Inflammatory macrophage (primary cell): ENCODE measurements around the gene CCDC174.

ENCODE experiments used
- DNase-seq, 2 donors: peaks; one replicate each; pipeline ENCODE4 v3.0.0-alpha.2; 2020 to 2022

CCDC174 gene

DNA sequence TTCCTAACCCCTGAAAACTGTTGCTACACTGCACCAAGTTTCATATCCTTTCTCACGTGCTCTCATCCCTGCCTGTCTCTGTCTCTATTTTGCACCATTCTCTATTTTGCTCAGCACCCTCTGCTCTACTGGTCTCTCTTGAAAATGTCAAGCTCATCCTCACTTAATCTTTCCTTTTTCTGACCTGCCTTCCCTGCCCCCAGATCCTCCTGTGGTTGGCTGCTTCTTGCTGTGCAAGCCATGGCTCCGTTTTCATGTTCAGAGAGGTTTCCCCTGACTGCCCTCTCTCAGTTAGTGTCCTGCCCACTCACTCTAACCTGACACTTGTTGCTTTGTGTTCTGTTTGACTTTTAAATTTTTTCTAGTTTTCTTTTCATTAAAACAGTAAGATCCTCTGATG is 6.0 kb downstream of the CCDC174 start:
- no peak for DNase-seq

DNA sequence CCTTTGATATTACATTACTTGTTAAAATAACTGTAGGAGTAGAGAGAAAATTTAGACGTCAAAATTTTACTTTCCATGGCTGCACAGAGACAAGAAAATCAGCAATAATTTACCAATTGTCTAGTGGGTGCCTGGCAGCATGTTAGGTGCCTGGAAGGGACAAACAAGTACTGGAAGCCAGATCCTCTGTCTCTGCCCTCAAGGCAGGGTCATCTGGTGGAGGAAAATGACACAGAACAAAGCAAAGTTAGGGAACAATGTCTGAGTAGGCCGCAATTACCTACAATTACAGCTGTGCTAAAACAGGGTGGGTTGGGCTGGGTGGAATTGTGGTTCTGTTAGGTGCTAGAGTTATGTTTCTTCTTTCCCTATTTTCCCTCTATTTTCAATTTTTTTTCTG is 7.4 kb downstream of the CCDC174 start:
- DNase-seq, result no peak

DNA sequence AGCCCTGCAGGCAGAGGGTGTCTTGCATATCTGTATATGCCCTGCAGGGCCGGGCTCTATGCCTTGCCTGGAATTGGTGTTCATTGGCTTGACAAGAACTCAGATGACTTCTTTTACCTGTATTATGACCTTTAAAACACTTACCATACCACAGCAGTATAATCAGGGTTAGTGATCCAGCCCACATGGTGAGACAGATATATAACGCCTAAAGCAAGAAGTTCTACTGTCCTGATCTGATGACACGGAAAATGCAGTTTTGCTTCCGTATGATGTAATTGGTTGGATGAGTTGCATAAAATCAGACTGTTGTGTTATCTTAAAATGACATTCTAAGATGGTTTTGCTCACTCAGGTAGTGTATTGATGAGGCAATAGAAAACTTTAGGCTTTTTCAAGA is 9.4 kb downstream of the CCDC174 start:
- DNase-seq, result no peak

DNA sequence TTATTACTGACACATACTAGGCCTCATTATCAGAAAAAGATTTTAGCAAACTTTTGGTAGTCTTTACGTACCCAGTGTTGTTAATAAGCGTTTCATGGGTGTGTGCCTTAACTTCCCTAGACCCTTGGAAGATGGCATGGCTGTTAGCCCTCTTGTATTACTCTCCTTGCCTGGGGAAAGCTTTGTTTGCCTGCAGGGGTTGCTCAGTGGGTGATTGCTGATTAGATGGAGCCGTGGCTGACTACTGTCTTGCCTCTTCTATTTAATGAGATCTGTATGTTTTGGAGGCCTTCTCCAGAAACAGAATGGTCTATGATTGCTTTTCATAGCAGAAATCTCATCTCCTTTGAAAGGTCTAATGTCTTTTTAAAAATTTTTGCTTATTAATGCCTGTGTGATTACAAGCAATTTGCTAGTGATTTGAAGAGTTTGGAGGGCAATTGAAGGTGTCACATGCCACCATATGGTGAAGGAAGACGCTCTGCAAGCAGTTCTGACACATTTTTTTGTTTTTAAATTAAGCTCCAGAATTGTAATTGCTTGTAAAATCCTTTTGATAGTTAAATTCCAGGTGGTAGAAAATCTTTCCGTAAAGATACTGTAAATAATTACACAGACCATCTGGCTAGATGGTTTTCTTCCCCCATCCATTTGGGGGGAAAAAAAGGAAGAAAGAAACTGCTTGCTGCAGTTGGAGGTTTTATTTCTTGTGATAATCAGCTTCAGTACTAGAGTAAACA is 12.0 kb downstream of the CCDC174 start:
- no peak for DNase-seq

DNA sequence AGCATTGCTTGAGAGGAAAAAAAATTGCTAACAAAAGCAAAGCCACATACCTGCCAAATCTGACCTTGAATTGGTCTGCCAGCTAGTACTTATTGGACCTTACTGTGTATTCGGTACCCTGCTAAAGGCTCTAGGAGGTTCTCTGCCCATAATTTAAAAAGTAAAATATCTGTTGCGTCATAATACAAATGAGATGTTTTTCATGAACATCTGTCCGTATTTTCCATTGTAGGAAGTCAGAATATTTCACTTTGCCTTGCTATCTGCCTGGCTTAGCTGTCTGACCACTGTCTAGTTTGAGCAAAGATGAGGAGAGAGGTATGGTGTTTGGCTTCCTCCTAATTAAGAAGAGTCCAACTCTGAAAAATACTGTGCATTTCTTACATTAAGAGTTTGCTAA is 12.6 kb downstream of the CCDC174 start:
- DNase-seq, result no peak

DNA sequence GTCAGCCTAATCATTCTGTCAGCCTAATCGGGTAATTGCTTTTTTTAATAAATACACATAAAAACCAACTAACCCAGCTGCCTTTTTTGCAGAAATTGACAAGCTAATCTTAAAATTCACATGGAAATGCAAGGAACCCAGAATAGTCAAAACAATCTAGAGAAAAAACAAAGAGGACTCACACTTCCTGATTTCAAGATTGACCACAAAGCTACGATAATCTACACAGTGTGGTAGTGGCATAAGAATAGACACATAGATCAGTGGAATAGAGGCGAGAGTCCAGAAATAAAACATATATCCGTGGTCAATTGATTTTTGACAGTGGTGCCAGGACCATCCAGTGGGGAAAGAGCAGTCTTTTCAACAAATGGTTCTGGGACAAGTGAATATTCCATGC is 21.0 kb downstream of the CCDC174 start:
- DNase-seq, result no peak

DNA sequence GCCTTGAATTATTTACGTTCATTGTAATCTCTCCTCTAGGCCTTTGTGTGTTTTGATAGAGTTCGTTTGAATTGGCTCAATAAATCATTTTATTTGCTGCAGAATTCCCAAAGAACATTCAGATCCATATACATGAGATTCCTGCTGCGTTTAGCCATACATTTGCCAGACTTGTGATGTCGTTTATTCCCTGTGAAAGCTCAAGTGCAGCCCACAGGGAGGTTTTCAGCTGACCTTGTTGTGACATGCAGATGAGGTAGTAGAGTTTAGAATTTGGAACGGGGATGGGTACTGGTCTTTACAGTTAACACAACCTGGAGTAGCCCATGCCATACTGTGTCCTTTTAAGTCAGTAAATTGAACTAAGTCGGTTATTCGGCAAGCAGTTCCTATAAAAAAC is 23.3 kb downstream of the CCDC174 start, which contains the start of gene C3orf20:
Gene C3orf20 (plus strand): TSS at position 301 of the 400 bp plus-strand sequence. CDS start 7,573 bp downstream, outside the sequence.
- DNase-seq, result no peak

DNA sequence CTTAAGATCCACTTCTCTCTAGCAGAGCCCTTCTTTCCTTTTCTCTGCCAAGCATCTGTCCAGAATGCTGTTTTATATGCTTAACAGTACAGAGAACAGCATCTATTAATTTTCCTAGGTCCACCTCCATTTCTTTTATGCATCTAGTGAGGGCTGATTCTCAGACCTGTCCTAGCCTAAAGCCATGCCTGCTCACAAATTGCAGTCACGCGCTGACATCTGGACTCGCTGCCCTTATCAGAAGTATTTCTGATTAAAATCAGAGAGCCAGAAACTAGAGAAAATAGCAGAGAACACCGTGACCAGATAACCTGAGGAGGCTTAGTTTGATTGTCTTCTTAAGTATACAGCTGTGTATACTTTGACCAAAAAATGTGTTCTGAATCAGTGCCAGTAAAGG is 25.3 kb downstream of the CCDC174 start:
- DNase-seq, result no peak

DNA sequence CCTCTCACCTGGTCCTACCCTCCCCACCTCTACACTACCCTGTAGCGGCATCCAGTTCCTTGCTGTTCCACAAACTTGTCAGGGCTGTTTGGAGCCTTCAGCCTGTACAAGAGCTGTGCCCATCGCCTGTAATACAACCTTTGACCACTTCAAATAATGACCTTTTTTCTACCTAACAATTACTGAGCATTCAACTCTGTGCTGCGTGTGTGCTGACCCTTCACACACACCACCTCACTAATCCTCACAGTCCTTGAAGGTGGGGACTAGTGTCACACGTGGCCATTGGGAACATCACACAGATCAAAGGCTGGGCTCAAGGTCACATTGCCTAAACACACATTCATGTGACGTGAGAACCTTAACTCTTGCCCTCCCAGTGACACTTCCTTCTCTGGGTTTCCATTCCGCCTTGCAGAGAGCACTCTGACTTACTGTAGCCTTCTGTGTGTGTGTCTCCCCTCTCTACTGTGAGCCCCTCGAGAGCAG is 26.5 kb downstream of the CCDC174 start:
- no peak for DNase-seq

DNA sequence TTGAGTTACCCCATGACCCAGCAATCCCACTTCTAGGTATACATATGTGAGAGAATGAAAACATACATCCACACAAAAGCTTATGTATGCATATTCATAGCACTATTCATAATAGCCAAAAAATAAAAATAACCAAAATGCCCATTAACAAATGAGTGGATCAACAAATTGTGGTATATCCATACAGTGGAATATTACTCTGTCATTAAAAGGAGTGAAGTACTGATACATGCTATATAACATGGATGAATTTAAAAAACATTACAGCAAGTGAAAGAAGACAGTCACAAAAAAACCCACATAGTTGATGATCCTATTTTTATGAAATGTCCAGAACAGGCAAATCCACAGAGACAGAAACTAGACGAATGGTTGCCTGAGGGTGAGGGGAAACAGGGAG is 28.6 kb downstream of the CCDC174 start:
- DNase-seq, result no peak

DNA sequence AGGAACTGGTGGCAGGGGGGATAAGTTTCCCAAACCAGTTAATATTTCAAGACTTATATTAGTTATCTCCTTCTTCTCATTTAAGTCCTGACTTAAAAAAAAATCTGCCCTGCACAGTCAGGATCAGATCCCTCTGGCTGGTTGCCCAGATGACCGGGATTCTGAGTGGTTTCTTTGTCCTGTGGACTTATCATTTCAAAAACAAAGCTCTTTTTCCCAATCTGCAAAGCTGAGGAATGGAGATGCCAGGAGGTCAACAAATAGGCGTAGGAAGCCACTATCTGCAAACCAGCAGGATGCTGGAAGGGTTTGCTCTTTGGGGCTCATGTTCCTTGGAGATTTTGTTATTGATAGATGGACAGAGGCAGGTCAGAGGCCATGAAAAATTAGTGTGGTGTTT is 29.2 kb downstream of the CCDC174 start:
- no peak for DNase-seq

DNA sequence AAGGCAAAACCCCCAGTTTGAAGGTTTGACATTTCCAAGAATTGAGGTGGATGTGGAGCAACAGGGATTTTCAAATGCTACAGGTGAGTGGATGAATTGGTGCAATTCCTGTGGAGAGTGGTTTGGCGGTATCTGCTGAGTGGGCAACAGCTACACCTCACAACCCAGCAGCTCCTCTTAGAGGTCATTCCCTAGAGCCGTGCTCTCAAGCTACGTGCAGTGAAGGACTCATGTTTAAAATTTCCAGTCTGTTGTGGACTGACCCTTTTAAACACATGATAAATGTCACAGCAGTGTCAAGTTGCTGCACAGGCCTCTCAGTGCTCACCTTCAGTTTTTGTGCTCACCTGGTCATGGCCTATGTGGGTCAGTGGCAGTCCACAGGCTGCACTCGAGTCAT is 32.9 kb downstream of the CCDC174 start:
- no peak for DNase-seq

DNA sequence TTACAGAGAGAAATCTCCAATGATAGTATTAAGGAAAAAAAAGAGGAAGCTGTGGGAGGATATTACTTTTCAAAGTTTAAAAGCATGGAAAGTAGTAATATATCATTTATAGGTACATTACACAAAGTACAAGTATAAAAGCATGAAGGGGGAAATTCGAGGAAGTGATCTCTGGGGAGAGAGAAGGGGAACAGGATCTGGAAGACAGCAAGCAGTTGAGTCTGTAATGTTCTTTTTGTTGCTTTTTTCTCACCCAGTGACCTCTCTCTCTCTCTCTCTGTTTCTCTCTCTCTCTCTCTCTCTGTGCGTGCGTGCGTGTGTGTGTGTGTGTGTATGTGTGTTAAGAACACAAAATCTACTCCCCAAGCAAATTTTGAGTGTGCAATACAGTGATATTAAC is 33.6 kb downstream of the CCDC174 start:
- peak in 1 of 2 donors; percentile 5 for DNase-seq

DNA sequence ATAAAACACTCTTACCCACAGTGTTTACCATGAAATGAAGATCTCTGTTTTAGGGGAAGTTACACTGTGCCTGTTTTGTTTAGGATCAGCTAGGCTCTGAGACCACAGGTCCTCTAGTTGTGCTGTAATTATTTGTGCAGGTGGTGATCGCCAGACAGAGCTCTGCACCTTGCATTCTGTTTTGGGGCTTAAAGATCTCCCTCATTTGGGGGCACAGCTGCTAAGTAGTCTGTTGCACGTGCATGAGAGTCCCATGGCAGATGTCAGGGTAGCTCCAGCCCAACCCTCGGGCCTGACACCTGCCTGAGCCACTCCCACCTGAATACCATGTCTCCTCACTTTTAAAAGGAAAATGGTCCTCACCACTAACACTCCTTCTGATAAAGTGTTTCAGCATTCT is 35.8 kb downstream of the CCDC174 start:
- DNase-seq, result no peak

DNA sequence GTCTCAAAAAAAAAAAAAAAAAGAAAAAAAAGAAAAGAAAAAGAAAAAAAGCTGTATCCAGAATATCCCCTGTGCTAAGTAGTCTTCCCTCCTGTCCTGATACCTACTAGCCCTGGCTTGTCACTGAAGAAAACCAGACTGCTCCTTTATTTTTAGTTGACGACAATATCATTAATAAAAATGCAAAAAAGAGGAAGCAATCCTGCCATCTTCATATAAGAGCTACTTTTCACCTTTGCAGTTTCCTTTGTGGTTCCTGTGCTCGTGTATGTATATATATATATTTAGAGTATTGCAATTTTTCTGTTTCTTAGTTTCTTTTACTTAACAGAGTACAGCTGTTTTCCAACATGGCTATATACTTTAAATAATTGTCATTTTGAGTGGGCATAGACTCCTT is 37.0 kb downstream of the CCDC174 start:
- DNase-seq, result no peak

DNA sequence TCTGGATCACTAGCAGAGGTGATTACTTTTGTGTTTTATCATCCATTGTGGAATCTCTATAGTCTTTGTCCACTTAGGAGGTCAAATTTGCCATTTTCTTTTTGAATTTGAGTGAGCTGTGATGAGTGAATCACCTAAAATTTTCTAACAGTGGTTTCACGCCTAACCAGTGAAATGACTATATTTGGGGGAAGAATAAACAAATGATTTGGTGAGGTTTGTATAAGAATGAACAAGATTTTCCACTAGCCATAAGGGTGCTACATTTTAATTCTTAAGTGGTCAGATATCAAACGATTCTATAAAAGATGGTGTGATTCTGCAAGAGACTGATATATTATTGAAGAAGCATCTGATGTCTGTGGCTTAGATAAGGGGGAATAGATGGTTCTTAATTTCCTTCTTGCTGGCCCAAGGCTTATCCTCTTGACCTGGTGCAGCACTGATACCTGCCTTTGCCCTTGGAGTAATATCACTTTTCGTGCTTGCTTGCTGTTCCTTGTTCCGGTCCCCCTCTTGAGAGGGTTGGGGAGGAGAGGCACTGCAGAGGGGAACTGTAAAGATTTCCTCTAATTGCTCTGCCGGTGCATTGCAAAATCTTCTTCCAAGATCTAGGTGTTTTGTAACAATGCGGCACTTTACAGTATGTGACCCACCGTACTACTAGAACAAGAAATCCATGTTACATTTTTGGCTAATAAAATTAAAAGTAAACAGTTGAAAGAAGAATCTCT is 37.9 kb downstream of the CCDC174 start:
- peak; percentile 12 to 30 for DNase-seq

DNA sequence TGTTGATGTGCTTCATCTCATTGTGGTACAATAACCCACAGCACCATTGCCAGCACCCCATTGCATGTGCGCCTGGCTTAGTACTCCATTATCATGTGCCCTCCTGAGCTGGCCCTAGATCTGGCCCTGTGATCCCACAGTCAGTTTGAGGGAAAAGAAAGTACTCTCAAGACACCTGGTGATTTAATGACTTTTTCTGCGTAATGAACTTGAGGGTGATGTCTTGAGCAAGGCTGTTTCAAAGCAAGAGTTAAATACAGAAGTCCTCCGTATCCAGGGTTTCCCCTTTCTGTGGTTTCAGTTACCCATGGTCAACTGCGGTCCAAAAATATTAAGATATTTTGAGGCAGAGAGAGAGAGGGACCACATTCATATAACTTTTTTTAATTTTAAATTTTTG is 39.7 kb downstream of the CCDC174 start:
- DNase-seq, result peak; percentile 74 to 76

DNA sequence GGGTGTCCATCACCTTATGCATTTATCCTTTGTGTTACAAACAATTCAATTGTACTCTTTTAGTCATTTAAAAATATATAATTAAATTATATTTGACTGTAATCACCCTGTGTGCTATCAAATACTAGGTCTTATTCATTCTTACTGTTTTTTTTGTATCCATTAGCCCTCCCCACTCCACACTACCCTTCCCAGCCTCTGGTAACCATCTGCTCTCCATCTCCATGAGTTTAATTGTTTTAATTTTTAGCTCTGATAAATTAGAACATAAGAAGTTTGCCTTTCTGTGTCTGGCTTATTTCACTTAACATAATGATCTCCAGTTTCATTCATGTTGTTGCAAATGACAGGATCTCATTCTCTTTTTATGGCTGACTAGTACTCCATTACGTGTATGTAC is 40.2 kb downstream of the CCDC174 start:
- peak in 1 of 2 donors; percentile 9 for DNase-seq

DNA sequence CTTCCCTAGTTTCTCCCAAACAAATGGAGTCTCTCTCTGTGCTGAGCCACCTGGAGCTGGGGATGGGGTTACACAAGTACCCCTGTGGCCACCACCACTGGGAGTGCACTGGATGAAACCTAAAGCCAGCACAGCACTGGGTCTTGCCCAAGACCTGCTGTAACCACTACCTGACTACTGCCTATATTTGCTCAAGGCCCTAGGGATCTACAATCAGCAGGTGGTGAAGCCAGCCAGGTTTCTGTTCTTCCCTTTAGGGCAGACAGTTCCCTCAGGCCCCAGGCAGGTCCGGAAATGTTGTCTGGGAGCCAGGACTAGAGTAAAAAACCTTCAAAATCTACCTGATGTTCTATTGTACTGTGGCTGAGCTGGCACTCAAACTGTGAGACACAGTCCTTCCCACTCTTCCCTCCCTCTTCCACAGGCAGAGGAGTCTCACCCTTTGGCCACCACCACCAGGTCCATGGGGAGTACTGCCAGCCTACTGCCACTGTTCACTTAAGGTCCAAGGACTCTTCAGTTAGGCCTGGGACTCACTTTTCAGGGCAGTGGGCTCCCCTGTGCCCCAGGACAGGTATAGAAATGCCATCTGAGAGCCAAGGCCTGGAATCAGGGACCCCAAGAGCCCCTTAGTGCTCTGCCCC is 47.2 kb downstream of the CCDC174 start:
- DNase-seq, result no peak

DNA sequence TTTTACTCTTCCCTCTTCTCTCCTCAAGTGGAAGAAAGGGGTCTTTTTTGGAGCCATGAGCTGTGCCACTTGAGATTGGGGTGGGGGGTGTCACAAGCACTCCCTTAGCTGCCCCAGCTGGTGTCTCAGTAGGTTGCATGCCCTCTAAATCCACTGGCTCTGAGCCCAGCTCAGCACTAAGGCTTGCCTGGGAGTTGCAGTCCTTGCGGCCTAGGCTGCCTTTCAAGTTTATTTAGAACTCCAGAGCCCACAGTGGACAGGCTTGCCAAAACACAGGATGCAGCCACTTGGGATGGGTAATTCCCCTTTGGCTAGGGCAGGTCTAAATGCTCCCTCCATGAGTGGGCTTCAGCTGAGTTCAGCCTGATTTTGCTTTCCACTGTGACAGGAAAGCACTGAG is 48.1 kb downstream of the CCDC174 start:
- no peak for DNase-seq

DNA sequence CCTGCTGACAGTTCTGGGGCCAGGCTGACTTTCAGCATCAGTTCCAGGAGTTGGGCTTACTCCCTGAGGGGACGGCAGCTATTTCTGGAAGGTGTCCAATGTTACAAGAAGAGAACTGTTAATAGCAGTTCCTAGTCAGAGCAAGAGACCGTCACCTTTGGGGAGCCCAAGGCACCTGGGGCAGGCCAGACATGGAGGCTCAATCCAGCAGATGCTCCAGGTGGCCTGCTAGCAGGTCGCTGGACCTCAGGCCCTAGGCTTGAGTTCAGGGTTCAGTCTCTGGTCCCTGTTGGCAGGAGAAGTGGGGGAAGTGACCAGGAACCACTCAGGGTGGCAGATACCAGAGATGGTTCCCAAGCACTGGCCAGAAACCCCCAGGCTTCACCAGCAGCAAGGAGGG is 49.3 kb downstream of the CCDC174 start:
- DNase-seq, result no peak

DNA sequence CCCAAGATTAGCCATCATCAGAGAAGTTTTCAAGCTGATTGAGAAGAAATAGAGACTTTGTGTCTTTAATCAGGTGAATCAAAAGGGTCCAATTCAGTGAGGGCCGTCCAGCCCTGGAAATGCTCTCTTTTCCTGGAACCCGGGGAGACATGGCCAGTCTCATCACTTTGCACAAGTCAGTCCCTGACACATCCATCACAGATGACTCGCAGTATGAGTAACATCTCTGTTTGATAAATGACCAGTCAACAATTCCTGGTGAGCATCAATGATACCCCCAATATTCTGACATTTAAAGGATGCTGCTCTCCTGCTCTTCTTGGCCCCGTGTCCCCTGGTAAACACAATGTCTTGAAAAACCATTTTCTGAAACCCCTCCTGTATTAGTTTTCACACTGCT is 50.1 kb downstream of the CCDC174 start:
- no peak for DNase-seq

DNA sequence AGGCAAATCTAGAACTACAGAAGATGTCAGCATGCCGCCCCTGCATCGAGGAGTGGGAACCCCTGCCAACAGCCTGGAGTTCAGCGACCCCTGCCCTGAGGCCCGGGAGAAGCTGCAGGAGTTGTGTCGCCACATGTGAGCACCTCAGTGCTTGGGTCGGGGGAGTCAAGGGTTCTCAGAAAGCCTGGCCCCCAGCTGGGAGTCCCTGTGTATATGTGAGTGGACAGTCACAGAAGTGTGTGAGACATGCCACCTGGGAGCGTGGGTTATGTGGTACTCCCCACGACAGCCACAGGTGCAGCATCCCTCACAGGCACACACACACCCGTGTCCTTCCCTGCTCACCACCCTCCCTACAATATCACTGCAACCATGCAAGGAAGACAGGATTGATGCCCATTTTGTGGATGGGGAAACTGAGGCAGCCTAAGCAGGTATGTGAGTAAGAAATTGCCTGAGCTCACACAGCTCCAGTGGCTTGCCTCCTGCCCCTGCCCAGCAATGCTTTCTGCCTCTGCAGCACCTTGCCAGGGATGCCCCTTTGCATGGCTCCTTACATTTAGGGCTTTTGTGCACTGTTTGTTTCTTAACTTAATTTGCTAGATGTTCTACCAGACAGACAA is 51.7 kb downstream of the CCDC174 start:
- no peak for DNase-seq
